Peyer's patch (tissue), 4 donors: ENCODE results near the gene CSRNP3.

Source experiments
- POLR2A ChIP-seq, 2 donors: fragments of 450-650 bp; IDR thresholded peaks; one replicate each; pipeline ENCODE4 v1.5.1; 2017; ENCODE audit warnings: antibody characterized with exemption in 2 of 2, mild to moderate bottlenecking in 2 of 2, moderate library complexity in 2 of 2
- TF ChIP-seq, protein P1 (sequence below), 6 experiments: fragments of 450-650 bp in 4 of 6; fragments of 200-600 bp in 2 of 6; sonication (generic) in 1 of 6; IDR thresholded peaks; one replicate each; pipeline ENCODE4 v1.5.1; 2017 to 2019; ENCODE audit warnings: antibody characterized with exemption in 6 of 6, mild to moderate bottlenecking in 3 of 6, moderate library complexity in 1 of 6

DNA sequence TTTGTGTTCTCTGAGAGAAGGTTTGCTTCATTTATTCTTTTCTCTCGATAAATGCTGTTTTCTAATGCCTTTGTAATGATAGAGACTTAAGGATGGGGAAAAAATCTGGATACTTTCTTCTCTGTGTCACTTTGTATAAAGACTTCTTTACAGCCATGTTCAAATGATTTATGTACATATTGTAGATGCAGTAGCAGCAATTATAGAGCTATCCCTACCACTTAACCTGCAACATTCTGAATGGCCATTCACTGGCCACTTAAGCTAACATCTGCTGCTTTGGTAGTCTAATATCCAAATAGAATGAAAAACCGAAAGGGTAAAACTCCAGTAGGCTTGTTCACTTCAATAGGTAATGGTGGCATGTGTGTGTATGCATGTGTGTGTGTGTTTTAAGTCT lies 97.8 kb downstream of the CSRNP3 start:
- TF ChIP-seq, protein P1, sequence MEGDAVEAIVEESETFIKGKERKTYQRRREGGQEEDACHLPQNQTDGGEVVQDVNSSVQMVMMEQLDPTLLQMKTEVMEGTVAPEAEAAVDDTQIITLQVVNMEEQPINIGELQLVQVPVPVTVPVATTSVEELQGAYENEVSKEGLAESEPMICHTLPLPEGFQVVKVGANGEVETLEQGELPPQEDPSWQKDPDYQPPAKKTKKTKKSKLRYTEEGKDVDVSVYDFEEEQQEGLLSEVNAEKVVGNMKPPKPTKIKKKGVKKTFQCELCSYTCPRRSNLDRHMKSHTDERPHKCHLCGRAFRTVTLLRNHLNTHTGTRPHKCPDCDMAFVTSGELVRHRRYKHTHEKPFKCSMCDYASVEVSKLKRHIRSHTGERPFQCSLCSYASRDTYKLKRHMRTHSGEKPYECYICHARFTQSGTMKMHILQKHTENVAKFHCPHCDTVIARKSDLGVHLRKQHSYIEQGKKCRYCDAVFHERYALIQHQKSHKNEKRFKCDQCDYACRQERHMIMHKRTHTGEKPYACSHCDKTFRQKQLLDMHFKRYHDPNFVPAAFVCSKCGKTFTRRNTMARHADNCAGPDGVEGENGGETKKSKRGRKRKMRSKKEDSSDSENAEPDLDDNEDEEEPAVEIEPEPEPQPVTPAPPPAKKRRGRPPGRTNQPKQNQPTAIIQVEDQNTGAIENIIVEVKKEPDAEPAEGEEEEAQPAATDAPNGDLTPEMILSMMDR (IDR thresholded peaks at IDR 0.05), result no peak
- TF ChIP-seq POLR2A (IDR thresholded peaks at IDR 0.05), result no peak
